HepG2 (cell line): ENCODE measurements around the gene ARHGAP15. TPM values are rescaled to one million over a fixed set of nuclear protein-coding genes. Genes with fewer than 3 reads are reported as not detected.

Source experiments
- ATAC-seq: fragments of 200-7000 bp; cut with Tn5 transposase; 3 replicates; pipeline ENCODE4 v1.9.1; 2020; ENCODE audit warnings: mild to moderate bottlenecking, moderate library complexity
- BruUV-seq: library from RNA; stranded (reverse); fragments of 400-500 nt; replicated peaks from 2 replicates; lab custom pipeline; 2021; lab: Mats Ljungman, UMichigan
- CTCF ChIA-PET: fragments of 300-600 bp; formaldehyde crosslinking; extraction: SDS; loops from one replicate; lab custom pipeline; 2021; ENCODE audit warnings: low total read pairs, inconsistent platforms, low intra/inter-chr PET ratio; lab: Yijun Ruan, JAX
- POLR2A ChIA-PET: fragments of 350-600 bp; sonication (Branson Sonifier 250); formaldehyde crosslinking; loops from one replicate; lab custom pipeline; 2020; ENCODE audit warnings: antibody characterized with exemption, inconsistent platforms; lab: Yijun Ruan, JAX
- DNase-seq: peaks from one replicate; pipeline ENCODE4 v3.0.0-alpha.2; 2015; ENCODE audit warnings: low spot score
- FAIRE-seq: peaks from 3 replicates; lab custom pipeline; 2011; peaks lifted over from hg19 to GRCh38; lab: Jason Lieb, UNC
- H2AFZ ChIP-seq: one replicate; pipeline ENCODE4 v1.6.1; 2011; ENCODE audit warnings: low read length, inconsistent platforms
- H3K27ac ChIP-seq: fragments of 300-600 bp; 3 replicates; pipeline ENCODE4 v1.8.0; 2011; ENCODE audit warnings: mixed run types, mild to moderate bottlenecking, mixed read lengths, low read length, inconsistent platforms; ENCODE audit not compliant: insufficient read depth; ENCODE audit errors: extremely low read length
- H3K27me3 ChIP-seq, 2 experiments: fragments of 200-600 bp in 1 of 2; 2 replicates in 1 of 2; 3 replicates in 1 of 2; pipeline versions ENCODE4 v1.6.0 to v1.8.0; 2011; ENCODE audit warnings: low read length in 2 of 2, mild to moderate bottlenecking in 2 of 2, moderate library complexity in 2 of 2, inconsistent platforms in 1 of 2; ENCODE audit not compliant: insufficient read depth in 2 of 2, control insufficient read depth in 1 of 2
- H3K36me3 ChIP-seq, 2 experiments: fragments of 200-600 bp in 1 of 2; replicated peaks in 1 of 2; 2 replicates in 1 of 2; 3 replicates in 1 of 2; pipeline versions ENCODE4 v1.5.1 to v1.8.0; 2011; ENCODE audit warnings: low read length in 2 of 2, inconsistent platforms in 1 of 2; ENCODE audit not compliant: insufficient read depth in 2 of 2, control insufficient read depth in 1 of 2
- H3K4me1 ChIP-seq: 2 replicates; pipeline ENCODE4 v1.5.1; 2012; ENCODE audit warnings: low read length, inconsistent platforms; ENCODE audit not compliant: insufficient read depth
- H3K4me2 ChIP-seq: 2 replicates; pipeline ENCODE4 v1.6.0; 2011; ENCODE audit warnings: low read depth, low read length, inconsistent platforms
- H3K4me3 ChIP-seq, 3 experiments: fragments of 200-600 bp in 1 of 3; sonication (generic), shearing (Covaris generic) in 1 of 3; replicated peaks in 1 of 3; 2 replicates each; pipeline ENCODE4 v1.5.1; 2011 to 2016; ENCODE audit warnings: low read length in 3 of 3, inconsistent platforms in 2 of 3, low read depth in 2 of 3, mild to moderate bottlenecking in 2 of 3, control low read depth in 1 of 3, mixed read lengths in 1 of 3; ENCODE audit not compliant: insufficient read depth in 1 of 3
- H3K79me2 ChIP-seq: one replicate; pipeline ENCODE4 v1.6.1; 2011; ENCODE audit warnings: low read length, inconsistent platforms; ENCODE audit not compliant: insufficient read depth
- H3K9ac ChIP-seq: 2 replicates; pipeline ENCODE4 v1.6.0; 2011; ENCODE audit warnings: mild to moderate bottlenecking, low read depth, low read length, inconsistent platforms; ENCODE audit not compliant: insufficient read depth
- H3K9me3 ChIP-seq: 2 replicates; pipeline ENCODE4 v1.5.1; 2012; ENCODE audit warnings: mild to moderate bottlenecking, low read length
- H4K20me1 ChIP-seq: 2 replicates; pipeline ENCODE4 v1.6.0; 2011; ENCODE audit warnings: inconsistent platforms, mild to moderate bottlenecking, low read length, moderate library complexity; ENCODE audit not compliant: insufficient read depth
- CENPT ChIP-seq: sonication (generic); formaldehyde crosslinking; IDR thresholded peaks from 2 replicates; pipeline ENCODE4 v1.8.0; 2022; ENCODE audit warnings: low read depth, mild to moderate bottlenecking, moderate library complexity, missing genetic modification reagents
- FOSL2 ChIP-seq: sonication (generic); formaldehyde crosslinking; IDR thresholded peaks from 2 replicates; pipeline ENCODE4 v1.4.0; 2020; ENCODE audit warnings: missing genetic modification reagents
- HDAC1 ChIP-seq: sonication (generic); formaldehyde crosslinking; IDR thresholded peaks from 2 replicates; pipeline ENCODE4 v1.5.1; 2020; ENCODE audit warnings: mild to moderate bottlenecking, missing genetic modification reagents
- KDM2A ChIP-seq: sonication (generic); formaldehyde crosslinking; IDR thresholded peaks from 2 replicates; pipeline ENCODE4 v1.4.0; 2020; ENCODE audit warnings: low read depth, missing genetic modification reagents, borderline replicate concordance
- MYNN ChIP-seq: sonication (generic); formaldehyde crosslinking; IDR thresholded peaks from 2 replicates; pipeline ENCODE4 v1.4.0; 2020; ENCODE audit warnings: mild to moderate bottlenecking, low read depth, missing genetic modification reagents
- NPAS2 ChIP-seq: sonication (generic); formaldehyde crosslinking; IDR thresholded peaks from 2 replicates; pipeline ENCODE4 v1.8.0; 2022; ENCODE audit warnings: mild to moderate bottlenecking, missing genetic modification reagents, borderline replicate concordance
- PAX8 ChIP-seq: sonication (generic); formaldehyde crosslinking; IDR thresholded peaks from 2 replicates; pipeline ENCODE4 v1.8.0; 2022; ENCODE audit warnings: mild to moderate bottlenecking, missing genetic modification reagents, borderline replicate concordance
- PLRG1 ChIP-seq: fragments of 450-650 bp; conservative IDR thresholded peaks from 2 replicates; pipeline ENCODE4 v1.6.1; 2016
- RARA ChIP-seq: IDR thresholded peaks from 2 replicates; pipeline ENCODE4 v1.6.1; 2016; ENCODE audit warnings: missing genetic modification reagents, missing compliant biosample characterization
- ZNF34 ChIP-seq: sonication (generic); formaldehyde crosslinking; IDR thresholded peaks from 2 replicates; pipeline ENCODE4 v1.4.0; 2020; ENCODE audit warnings: mild to moderate bottlenecking, missing genetic modification reagents, borderline replicate concordance
- ZNF530 ChIP-seq: sonication (generic); formaldehyde crosslinking; IDR thresholded peaks from 2 replicates; pipeline ENCODE4 v1.5.0; 2020; ENCODE audit warnings: low read depth, mild to moderate bottlenecking, missing genetic modification reagents
- ZNF674 ChIP-seq: sonication (generic); formaldehyde crosslinking; IDR thresholded peaks from 2 replicates; pipeline ENCODE4 v1.5.0; 2020; ENCODE audit warnings: low read depth, mild to moderate bottlenecking, missing genetic modification reagents
- ZNF7 ChIP-seq: IDR thresholded peaks from 2 replicates; pipeline ENCODE4 v1.6.1; 2016; ENCODE audit warnings: missing biosample characterization, missing genetic modification reagents
- ZNF747 ChIP-seq: sonication (generic); formaldehyde crosslinking; IDR thresholded peaks from 2 replicates; pipeline ENCODE4 v1.8.1; 2023; ENCODE audit warnings: missing genetic modification reagents, mild to moderate bottlenecking, borderline replicate concordance
- ZNF780A ChIP-seq: sonication (generic); formaldehyde crosslinking; IDR thresholded peaks from 2 replicates; pipeline ENCODE4 v1.8.0; 2022; ENCODE audit warnings: mild to moderate bottlenecking, missing genetic modification reagents, moderate library complexity
- in situ Hi-C: cut with HindIII; loops from 2 replicates; pipeline ENCODE4 v1.10.0; 2017; ENCODE audit warnings: low pct_unique_long_range_greater_than_20kb; ENCODE audit not compliant: extremely low pct_ligation_motif_present
- intact Hi-C: fragments of 100-400 bp; cut with micrococcal nuclease; formaldehyde crosslinking; loops from one replicate; pipeline ENCODE4 v1.10.0; 2022; ENCODE audit not compliant: unreplicated experiment
- polyA plus RNA-seq, 8 experiments: library from polyadenylated mRNA; depleted of rRNA in 3 of 8; stranded (reverse) in 7 of 8; unstranded in 1 of 8; fragments of >200 nt; fragmentation: Illumina TruSeq in 4 of 8; extraction: Trizol in 4 of 8; gene quantifications; 2 replicates each; pipeline versions ENCODE4 v1.2.1 to v1.2.3, GENCODE V29; 2011 to 2016; ENCODE audit warnings: low read depth in 4 of 8, missing spikeins in 1 of 8, mixed read lengths in 1 of 8; ENCODE audit not compliant: insufficient read depth in 1 of 8
- total RNA-seq, 5 experiments: library from RNA; depleted of rRNA; stranded (reverse); fragments of >200 nt; fragmentation: Illumina TruSeq; extraction: Trizol; gene quantifications; 2 replicates each; pipeline ENCODE4 v1.2.3, GENCODE V29; 2016; ENCODE audit warnings: low read depth in 1 of 5
- TF ChIP-seq, protein P1 (sequence below): sonication (generic); formaldehyde crosslinking; IDR thresholded peaks from 2 replicates; pipeline ENCODE4 v1.4.0; 2020; ENCODE audit warnings: missing genetic modification reagents, borderline replicate concordance
- TF ChIP-seq, protein P2 (sequence below): sonication (generic); formaldehyde crosslinking; IDR thresholded peaks from 2 replicates; pipeline ENCODE4 v1.8.1; 2022; ENCODE audit warnings: mild to moderate bottlenecking, missing genetic modification reagents

Gene ARHGAP15
- total and polyA plus RNA-seq, 2 of the 13 experiments (the other 11 are each of a cell fraction or from before 2014, with no cell fraction given), result 0.04 TPM; not detected in 1

DNA sequence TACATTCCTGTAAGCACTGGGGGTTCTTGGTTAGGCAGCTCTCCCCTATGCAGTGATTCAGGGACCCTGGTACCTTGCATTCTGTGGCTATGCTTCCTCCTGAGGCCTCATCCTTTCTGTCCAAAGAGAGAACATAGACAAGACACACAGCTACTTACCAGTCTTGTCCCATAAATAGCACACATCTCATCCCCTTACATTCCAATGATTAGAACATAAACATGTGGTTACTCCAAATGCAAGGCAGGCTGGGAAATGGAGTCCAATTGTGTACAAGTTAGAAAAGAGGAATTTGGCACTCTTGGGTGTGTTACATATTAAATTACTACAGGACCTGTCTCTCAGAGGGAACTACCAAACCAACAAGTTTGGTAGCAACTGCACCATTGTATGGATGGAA is 171.3 kb downstream of the ARHGAP15 start:
- no TSS peak for BruUV-seq
- no peak overlapping the region for H2AFZ ChIP-seq
- in situ Hi-C loops (no loop called here), intact Hi-C loops (no loop called here)
- H3K9me3 ChIP-seq, result no peaks in the 10 kb centered on the region
- H3K9ac ChIP-seq, result no peak overlapping the region
- H4K20me1 ChIP-seq, result no peaks in the 10 kb centered on the region
- ChIA-PET CTCF (no interaction called here), POLR2A (no interaction called here)
- no peaks in the 10 kb centered on the region for H3K4me1 ChIP-seq
- TF ChIP-seq PAX8 (CRISPR knock-in tag) (no peak), NPAS2 (CRISPR knock-in tag) (no peak), MYNN (CRISPR knock-in tag) (no peak), ZNF674 (CRISPR knock-in tag) (no peak), FOSL2 (CRISPR knock-in tag) (no peak), ZNF747 (CRISPR knock-in tag) (no peak), CENPT (CRISPR knock-in tag) (no peak), ZNF530 (CRISPR knock-in tag) (no peak), HDAC1 (CRISPR knock-in tag) (no peak), RARA (CRISPR knock-in tag) (no peak), PLRG1 (no peak), KDM2A (CRISPR knock-in tag) (no peak), ZNF7 (no peak), ZNF34 (no peak), ZNF780A (CRISPR knock-in tag) (no peak)
- TF ChIP-seq, protein P1, sequence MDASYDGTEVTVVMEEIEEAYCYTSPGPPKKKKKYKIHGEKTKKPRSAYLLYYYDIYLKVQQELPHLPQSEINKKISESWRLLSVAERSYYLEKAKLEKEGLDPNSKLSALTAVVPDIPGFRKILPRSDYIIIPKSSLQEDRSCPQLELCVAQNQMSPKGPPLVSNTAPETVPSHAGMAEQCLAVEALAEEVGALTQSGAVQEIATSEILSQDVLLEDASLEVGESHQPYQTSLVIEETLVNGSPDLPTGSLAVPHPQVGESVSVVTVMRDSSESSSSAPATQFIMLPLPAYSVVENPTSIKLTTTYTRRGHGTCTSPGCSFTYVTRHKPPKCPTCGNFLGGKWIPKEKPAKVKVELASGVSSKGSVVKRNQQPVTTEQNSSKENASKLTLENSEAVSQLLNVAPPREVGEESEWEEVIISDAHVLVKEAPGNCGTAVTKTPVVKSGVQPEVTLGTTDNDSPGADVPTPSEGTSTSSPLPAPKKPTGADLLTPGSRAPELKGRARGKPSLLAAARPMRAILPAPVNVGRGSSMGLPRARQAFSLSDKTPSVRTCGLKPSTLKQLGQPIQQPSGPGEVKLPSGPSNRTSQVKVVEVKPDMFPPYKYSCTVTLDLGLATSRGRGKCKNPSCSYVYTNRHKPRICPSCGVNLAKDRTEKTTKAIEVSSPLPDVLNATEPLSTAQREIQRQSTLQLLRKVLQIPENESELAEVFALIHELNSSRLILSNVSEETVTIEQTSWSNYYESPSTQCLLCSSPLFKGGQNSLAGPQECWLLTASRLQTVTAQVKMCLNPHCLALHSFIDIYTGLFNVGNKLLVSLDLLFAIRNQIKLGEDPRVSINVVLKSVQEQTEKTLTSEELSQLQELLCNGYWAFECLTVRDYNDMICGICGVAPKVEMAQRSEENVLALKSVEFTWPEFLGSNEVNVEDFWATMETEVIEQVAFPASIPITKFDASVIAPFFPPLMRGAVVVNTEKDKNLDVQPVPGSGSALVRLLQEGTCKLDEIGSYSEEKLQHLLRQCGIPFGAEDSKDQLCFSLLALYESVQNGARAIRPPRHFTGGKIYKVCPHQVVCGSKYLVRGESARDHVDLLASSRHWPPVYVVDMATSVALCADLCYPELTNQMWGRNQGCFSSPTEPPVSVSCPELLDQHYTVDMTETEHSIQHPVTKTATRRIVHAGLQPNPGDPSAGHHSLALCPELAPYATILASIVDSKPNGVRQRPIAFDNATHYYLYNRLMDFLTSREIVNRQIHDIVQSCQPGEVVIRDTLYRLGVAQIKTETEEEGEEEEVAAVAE, result no peak
- TF ChIP-seq, protein P2, sequence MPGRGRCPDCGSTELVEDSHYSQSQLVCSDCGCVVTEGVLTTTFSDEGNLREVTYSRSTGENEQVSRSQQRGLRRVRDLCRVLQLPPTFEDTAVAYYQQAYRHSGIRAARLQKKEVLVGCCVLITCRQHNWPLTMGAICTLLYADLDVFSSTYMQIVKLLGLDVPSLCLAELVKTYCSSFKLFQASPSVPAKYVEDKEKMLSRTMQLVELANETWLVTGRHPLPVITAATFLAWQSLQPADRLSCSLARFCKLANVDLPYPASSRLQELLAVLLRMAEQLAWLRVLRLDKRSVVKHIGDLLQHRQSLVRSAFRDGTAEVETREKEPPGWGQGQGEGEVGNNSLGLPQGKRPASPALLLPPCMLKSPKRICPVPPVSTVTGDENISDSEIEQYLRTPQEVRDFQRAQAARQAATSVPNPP (CRISPR knock-in tag), result no peak
- ATAC-seq, result no peak
- no peaks in the 10 kb centered on the region for H3K36me3 ChIP-seq
- no peak for DNase-seq
- no peak overlapping the region for H3K4me3 ChIP-seq
- H3K27ac ChIP-seq, result no peak overlapping the region
- no peak for FAIRE-seq
- no peak overlapping the region for H3K4me2 ChIP-seq
- no peaks in the 10 kb centered on the region for H3K27me3 ChIP-seq
- no peaks in the 10 kb centered on the region for H3K79me2 ChIP-seq
